DOHH2 (cell line): Measurements from ENCODE around the gene DOCK8.

ENCODE experiments used
- H3F3A ChIP-seq: fragments of 200-600 bp; sonication (generic), shearing (Covaris generic); 2 replicates; pipeline ENCODE4 v1.6.0; 2016; ENCODE audit warnings: antibody characterized with exemption, mild to moderate bottlenecking; ENCODE audit not compliant: control insufficient read depth, insufficient read depth
- H3K27ac ChIP-seq: fragments of 200-600 bp; sonication (generic); 2 replicates; pipeline ENCODE4 v1.5.1; 2014; ENCODE audit warnings: low read depth, mild to moderate bottlenecking, low read length, moderate library complexity
- H3K27me3 ChIP-seq: fragments of 200-600 bp; sonication (generic); 2 replicates; pipeline ENCODE4 v1.6.1; 2014; ENCODE audit warnings: mild to moderate bottlenecking, low read length, mixed read lengths; ENCODE audit not compliant: control insufficient read depth
- H3K36me3 ChIP-seq: fragments of 200-600 bp; sonication (generic); 2 replicates; pipeline ENCODE4 v1.6.1; 2014; ENCODE audit warnings: mild to moderate bottlenecking, low read length, moderate library complexity, mixed read lengths; ENCODE audit not compliant: control insufficient read depth
- H3K4me1 ChIP-seq: fragments of 200-600 bp; sonication (generic); 2 replicates; pipeline ENCODE4 v1.6.1; 2014; ENCODE audit warnings: mild to moderate bottlenecking, low read length, mixed read lengths; ENCODE audit not compliant: control insufficient read depth
- H3K4me2 ChIP-seq: fragments of 200-600 bp; sonication (generic); 2 replicates; pipeline ENCODE4 v1.6.0; 2014; ENCODE audit warnings: mild to moderate bottlenecking, low read length, moderate library complexity
- H3K4me3 ChIP-seq: fragments of 200-600 bp; sonication (generic); 2 replicates; pipeline ENCODE4 v1.5.1; 2014; ENCODE audit warnings: mild to moderate bottlenecking, low read length, mixed read lengths
- H3K79me2 ChIP-seq: fragments of 200-600 bp; sonication (generic); 2 replicates; pipeline ENCODE4 v1.6.1; 2014; ENCODE audit warnings: mild to moderate bottlenecking, low read length, mixed read lengths; ENCODE audit not compliant: control insufficient read depth
- H3K9me2 ChIP-seq: fragments of 200-600 bp; sonication (generic); replicated peaks from 2 replicates; pipeline ENCODE4 v1.6.1; 2014; ENCODE audit warnings: mild to moderate bottlenecking, low read length, mixed read lengths; ENCODE audit not compliant: control insufficient read depth
- H3K9me3 ChIP-seq: fragments of 200-600 bp; sonication (generic); 2 replicates; pipeline ENCODE4 v1.6.1; 2014; ENCODE audit warnings: antibody characterized with exemption, low read length, mixed read lengths; ENCODE audit not compliant: control insufficient read depth, insufficient read depth
- H4K20me1 ChIP-seq: fragments of 200-600 bp; sonication (generic); 2 replicates; pipeline ENCODE4 v1.6.0; 2014; ENCODE audit warnings: low read depth, mild to moderate bottlenecking, antibody characterized with exemption, low read length, moderate library complexity; ENCODE audit not compliant: control insufficient read depth, insufficient read depth
- EZH2phosphoT487 ChIP-seq: fragments of 200-600 bp; sonication (generic); IDR thresholded peaks from 2 replicates; pipeline ENCODE4 v1.6.1; 2017; ENCODE audit warnings: borderline replicate concordance, mild to moderate bottlenecking, antibody characterized with exemption, low read length, moderate library complexity, mixed read lengths
- TF ChIP-seq, protein P1 (sequence below): fragments of 200-600 bp; sonication (generic); IDR thresholded peaks from one replicate; pipeline ENCODE4 v1.5.1; 2014; ENCODE audit warnings: antibody characterized with exemption, mild to moderate bottlenecking, low read depth, low read length; ENCODE audit not compliant: poor library complexity, severe bottlenecking

The DOCK8 gene

DNA sequence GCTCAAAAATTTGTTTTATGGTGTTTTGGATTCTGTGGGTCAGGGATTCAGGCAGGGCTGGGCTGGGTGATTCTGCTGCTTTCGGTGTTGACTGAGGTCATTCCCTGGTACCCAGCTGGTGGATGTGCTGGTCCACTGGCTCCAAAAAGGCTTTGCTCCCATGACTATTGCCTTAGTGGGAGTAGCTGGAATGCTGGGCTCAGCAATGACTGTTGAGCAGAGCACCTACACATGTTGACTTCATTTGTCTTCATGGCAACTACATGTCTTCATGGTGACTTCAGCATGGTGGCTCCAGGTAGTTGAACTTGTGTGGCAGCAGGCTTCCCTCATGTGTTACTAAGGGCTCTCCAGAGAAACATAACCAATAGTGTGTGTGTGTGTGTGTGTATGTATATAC, 297.2 kb downstream of the DOCK8 start:
- Histone ChIP-seq H3F3A (0 out of 2 replicates have a peak, but pooled peaks cover 2% of the 10 kb centered on the region), H3K9me2 (no peaks in the 10 kb centered on the region), H3K27me3 (no peaks in the 10 kb centered on the region), H3K9me3 (no peaks in the 10 kb centered on the region), H3K4me3 (no peak overlapping the region), H3K4me1 (peaks cover 59% of the 10 kb centered on the region), H3K79me2 (peaks cover 100% of the 10 kb centered on the region), H3K27ac (no peak overlapping the region), H4K20me1 (peaks cover 13% of the 10 kb centered on the region; the same call in 1 of the 2 replicates), H3K36me3 (peaks cover 64% of the 10 kb centered on the region), H3K4me2 (no peak overlapping the region)
- no peak for TF ChIP-seq EZH2phosphoT487
- TF ChIP-seq, protein P1, sequence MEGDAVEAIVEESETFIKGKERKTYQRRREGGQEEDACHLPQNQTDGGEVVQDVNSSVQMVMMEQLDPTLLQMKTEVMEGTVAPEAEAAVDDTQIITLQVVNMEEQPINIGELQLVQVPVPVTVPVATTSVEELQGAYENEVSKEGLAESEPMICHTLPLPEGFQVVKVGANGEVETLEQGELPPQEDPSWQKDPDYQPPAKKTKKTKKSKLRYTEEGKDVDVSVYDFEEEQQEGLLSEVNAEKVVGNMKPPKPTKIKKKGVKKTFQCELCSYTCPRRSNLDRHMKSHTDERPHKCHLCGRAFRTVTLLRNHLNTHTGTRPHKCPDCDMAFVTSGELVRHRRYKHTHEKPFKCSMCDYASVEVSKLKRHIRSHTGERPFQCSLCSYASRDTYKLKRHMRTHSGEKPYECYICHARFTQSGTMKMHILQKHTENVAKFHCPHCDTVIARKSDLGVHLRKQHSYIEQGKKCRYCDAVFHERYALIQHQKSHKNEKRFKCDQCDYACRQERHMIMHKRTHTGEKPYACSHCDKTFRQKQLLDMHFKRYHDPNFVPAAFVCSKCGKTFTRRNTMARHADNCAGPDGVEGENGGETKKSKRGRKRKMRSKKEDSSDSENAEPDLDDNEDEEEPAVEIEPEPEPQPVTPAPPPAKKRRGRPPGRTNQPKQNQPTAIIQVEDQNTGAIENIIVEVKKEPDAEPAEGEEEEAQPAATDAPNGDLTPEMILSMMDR: no peak

DNA sequence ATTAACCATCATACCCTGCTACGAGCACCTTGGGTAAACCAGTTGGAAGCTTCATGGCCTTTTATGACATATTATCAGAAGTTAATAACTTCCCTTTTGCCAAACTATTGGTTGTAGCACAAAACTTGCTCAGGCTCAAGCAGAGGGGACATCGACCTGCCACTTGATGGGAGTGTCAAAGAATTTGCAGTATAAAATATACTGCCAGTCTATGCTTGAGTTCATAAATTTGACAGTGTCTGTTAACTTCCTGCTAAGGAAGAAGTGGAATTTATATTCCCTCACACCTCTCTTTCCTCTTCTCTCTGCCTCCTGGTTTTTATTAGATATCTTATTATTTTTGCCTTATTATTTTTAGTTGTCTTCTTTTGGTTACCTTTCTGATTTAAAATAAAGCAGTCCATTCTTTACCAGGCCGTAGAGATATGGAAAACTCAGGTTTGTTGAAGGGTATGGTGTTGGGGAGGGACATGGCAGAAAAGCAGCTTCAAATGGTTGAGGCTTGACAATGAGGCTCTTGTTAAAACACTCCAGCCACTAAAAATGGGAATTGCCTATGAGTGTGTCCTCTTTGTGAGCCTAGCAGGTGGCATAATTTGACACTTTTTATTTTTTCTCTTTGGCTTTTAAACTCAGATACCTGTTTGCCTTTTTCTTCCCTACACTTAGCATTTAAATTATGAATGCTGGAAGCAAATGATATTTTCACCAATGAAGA, 298.0 kb downstream of the DOCK8 start:
- Histone ChIP-seq H3K4me3 (no peak overlapping the region), H3K79me2 (peaks cover 100% of the 10 kb centered on the region), H3K9me2 (no peaks in the 10 kb centered on the region), H3K4me1 (peaks cover 59% of the 10 kb centered on the region), H3K9me3 (no peaks in the 10 kb centered on the region), H4K20me1 (peaks cover 17% of the 10 kb centered on the region; the same call in 1 of the 2 replicates), H3K27me3 (no peaks in the 10 kb centered on the region), H3K27ac (no peak overlapping the region), H3K4me2 (no peak overlapping the region), H3K36me3 (peaks cover 65% of the 10 kb centered on the region), H3F3A (0 out of 2 replicates have a peak, but pooled peaks cover 2% of the 10 kb centered on the region)
- TF ChIP-seq EZH2phosphoT487: no peak
- TF ChIP-seq, protein P1: no peak
